Right lobe of liver (tissue), 6 donors: ENCODE measurements around the gene HYOU1. TPM values are rescaled to one million over a fixed set of nuclear protein-coding genes. Genes with fewer than 3 reads are reported as not detected.

Source experiments
- ATAC-seq, 4 donors: fragments of 200-7000 bp; cut with Tn5 transposase; one replicate each; pipeline ENCODE4 v1.9.1; 2020; ENCODE audit warnings: mild to moderate bottlenecking in 4 of 4, moderate library complexity in 4 of 4
- DNase-seq, 3 donors: peaks; one replicate each; pipeline ENCODE4 v3.0.0-alpha.2; 2020
- H3K27ac ChIP-seq, 3 donors: fragments of 200-600 bp; one replicate each; pipeline ENCODE4 v1.8.0; 2022
- H3K27me3 ChIP-seq, 2 donors: fragments of 200-600 bp; one replicate each; pipeline ENCODE4 v1.8.0; 2022
- H3K36me3 ChIP-seq, 4 donors: fragments of 200-600 bp; sonication (generic) in 1 of 4; one replicate each; pipeline versions ENCODE4 v1.5.1 to v1.8.0; 2017 to 2022; ENCODE audit warnings: control low read depth in 1 of 4
- H3K4me1 ChIP-seq, 4 donors: fragments of 200-600 bp; sonication (generic) in 1 of 4; one replicate each; pipeline versions ENCODE4 v1.5.1 to v1.8.0; 2017 to 2022; ENCODE audit warnings: control low read depth in 1 of 4
- H3K4me3 ChIP-seq, 3 donors: fragments of 200-600 bp; one replicate each; pipeline ENCODE4 v1.8.0; 2022
- H3K9me3 ChIP-seq, 4 donors: fragments of 200-600 bp; sonication (generic) in 1 of 4; one replicate each; pipeline versions ENCODE4 v1.5.1 to v1.8.0; 2017 to 2022; ENCODE audit warnings: control low read depth in 1 of 4
- CTCF ChIP-seq, 4 donors: fragments of 200-600 bp in 3 of 4; fragments of 450-650 bp in 1 of 4; IDR thresholded peaks; one replicate each; pipeline versions ENCODE4 v1.5.1 to v1.8.0; 2016 to 2022; ENCODE audit warnings: antibody characterized with exemption in 4 of 4, mild to moderate bottlenecking in 2 of 4
- POLR2A ChIP-seq: fragments of 450-650 bp; IDR thresholded peaks from one replicate; pipeline ENCODE4 v1.6.1; 2017; ENCODE audit warnings: antibody characterized with exemption, mild to moderate bottlenecking
- WGBS: methylation state at CpG from one replicate; pipeline ENCODE4 v1.1.6; 2018; ENCODE audit warnings: low coverage, low lambda C conversion rate; ENCODE audit not compliant: insufficient coverage; ENCODE audit errors: missing lambda C conversion rate; 5-methylcytosine and 5-hydroxymethylcytosine counted together
- intact Hi-C, 2 donors: fragments of 100-400 bp; cut with DNase I; formaldehyde crosslinking; loops; one replicate each; pipeline versions ENCODE4 v1.11.2 to v1.14.1; 2022
- total RNA-seq, 6 experiments: library from RNA; depleted of rRNA in 2 of 6; stranded (reverse); fragments of >200 nt in 2 of 6; fragmentation: NEBNext Ultra II Directional in 3 of 6; extraction: Animal tissue kit (Norgen Biotek cat#: 25700) in 3 of 6; gene quantifications; one replicate each; pipeline versions ENCODE4 v1.1.0 to v1.2.4, GENCODE V29; 2016 to 2023
- donor health status: DM: no; HTN: yes; CAD: no.
- donor health status: DM: no; HTN: no; CAD: no.
- donor health status: DM: no; HTN: no; CAD: no.
- donor health status: DM: no; HTN: yes; CAD: no.
- donor health status: DM: no; HTN: yes; CAD: no.

HYOU1 gene
- total RNA-seq, 6 experiments from 2014 or later: 107 to 202 (median 171) TPM

- H3K27ac ChIP-seq: peak overlapping the region; percentile 37 to 62 (median 47)
- peak overlapping the region; percentile 66 to 96 (median 81) for H3K4me3 ChIP-seq
- ATAC-seq (peak; percentile 3 to 13 (median 7)), DNase-seq (peak; percentile 60 to 89 (median 85))
- no peaks in the 10 kb centered on the region for H3K9me3 ChIP-seq
- 20% methylated on average over 4 of the region's 16 CpGs for WGBS
- H3K27me3 ChIP-seq: no peaks in the 10 kb centered on the region
- intact Hi-C loops: no loop called here
- TF ChIP-seq POLR2A (peak; percentile 53), CTCF (IDR thresholded peaks at IDR 0.05) (no peak)
- peaks cover 2 to 67% (median 28%) of the 10 kb centered on the region in 4 donors for H3K4me1 ChIP-seq
- peaks cover 0 to 32% (median 15%) of the 10 kb centered on the region in 4 donors for H3K36me3 ChIP-seq
Observed at GRCh38 chr11:119025978-119026766, 30.8 kb downstream of the HYOU1 start.

GRCh38 chr11:119025541-119025940, 31.5 kb downstream of the HYOU1 start:
- ATAC-seq (no peak), DNase-seq (no peak)
- intact Hi-C loops: no loop called here
- peaks cover 0 to 73% (median 30%) of the 10 kb centered on the region in 4 donors for H3K4me1 ChIP-seq
- TF ChIP-seq POLR2A (no peak), CTCF (IDR thresholded peaks at IDR 0.05) (no peak)
- peak overlapping the region; percentile 37 to 62 (median 47) for H3K27ac ChIP-seq
- peak overlapping the region in 2 of 3 donors; percentile 81 to 96 for H3K4me3 ChIP-seq
- 46% methylated on average over 3 of the region's 5 CpGs for WGBS
- H3K27me3 ChIP-seq: no peaks in the 10 kb centered on the region
- peaks cover 0 to 32% (median 15%) of the 10 kb centered on the region in 4 donors for H3K36me3 ChIP-seq
- H3K9me3 ChIP-seq: no peaks in the 10 kb centered on the region

GRCh38 chr11:119025099-119025473, 31.9 kb downstream of the HYOU1 start:
- peaks cover 0 to 78% (median 32%) of the 10 kb centered on the region in 4 donors for H3K4me1 ChIP-seq
- peak overlapping the region in 1 of 3 donors; percentile 81 for H3K4me3 ChIP-seq
- peak overlapping the region; percentile 37 to 62 (median 47) for H3K27ac ChIP-seq
- no peaks in the 10 kb centered on the region for H3K27me3 ChIP-seq
- intact Hi-C loops: no loop called here
- ATAC-seq (no peak), DNase-seq (peak in 2 of 3 donors; percentile 37 to 42)
- 18% methylated on average over 4 of the region's 5 CpGs for WGBS
- no peaks in the 10 kb centered on the region for H3K9me3 ChIP-seq
- H3K36me3 ChIP-seq: peaks cover 0 to 32% (median 15%) of the 10 kb centered on the region in 4 donors
- TF ChIP-seq POLR2A (peak; percentile 10), CTCF (IDR thresholded peaks at IDR 0.05) (no peak)

- intact Hi-C loops: no loop called here
- Histone ChIP-seq H3K4me1 (peaks cover 0 to 77% (median 32%) of the 10 kb centered on the region in 4 donors), H3K27me3 (no peaks in the 10 kb centered on the region), H3K27ac (peak overlapping the region; percentile 37 to 62 (median 47)), H3K4me3 (peak overlapping the region in 1 of 3 donors; percentile 0), H3K36me3 (peaks cover 0 to 32% (median 15%) of the 10 kb centered on the region in 4 donors), H3K9me3 (no peaks in the 10 kb centered on the region)
- no peak for TF ChIP-seq CTCF (IDR thresholded peaks at IDR 0.05)
- peak; percentile 17 for TF ChIP-seq POLR2A
- ATAC-seq: peak in 2 of 4 donors; percentile 4 to 14
- DNase-seq: peak in 2 of 3 donors; percentile 48 to 56
- WGBS: 17% methylated on average over 11 of the region's 15 CpGs
Observed at GRCh38 chr11:119024430-119025098, 32.4 kb downstream of the HYOU1 start.
